AG04450 (cell line): ENCODE results near the gene HOXB9. TPM values are rescaled to one million over a fixed set of nuclear protein-coding genes. Genes with fewer than 3 reads are reported as not detected.

ENCODE experiments used
- CTCF ChIA-PET: fragments of 300-600, 350-600 bp; formaldehyde crosslinking; extraction: SDS; loops from one replicate; lab custom pipeline; 2022; ENCODE audit warnings: antibody characterized with exemption, inconsistent platforms; lab: Charles Lee
- POLR2A ChIA-PET: fragments of 350-600 bp; formaldehyde crosslinking; extraction: SDS; loops from one replicate; lab custom pipeline; 2021; ENCODE audit warnings: antibody characterized with exemption, inconsistent platforms; lab: Yijun Ruan, JAX
- DNase-seq: peaks from one replicate; pipeline ENCODE4 v3.0.0-alpha.2; 2011; ENCODE audit warnings: low read depth, low spot score
- H3K27ac ChIP-seq: one replicate; pipeline ENCODE4 v1.5.1; 2012; ENCODE audit warnings: low read depth, low read length, control low read depth
- H3K27me3 ChIP-seq: one replicate; pipeline ENCODE4 v1.6.0; 2012; ENCODE audit warnings: low read length; ENCODE audit not compliant: control insufficient read depth, insufficient read depth
- H3K4me3 ChIP-seq: 2 replicates; pipeline ENCODE4 v1.5.1; 2011; ENCODE audit warnings: mild to moderate bottlenecking, low read depth, low read length, control low read depth
- H3K9me3 ChIP-seq: 2 replicates; pipeline ENCODE4 v1.5.1; 2012; ENCODE audit warnings: low read length; ENCODE audit not compliant: control insufficient read depth, insufficient read depth
- polyA minus RNA-seq: library from RNA; depleted of rRNA, polyadenylated mRNA; stranded (reverse); fragments of >200 nt; gene quantifications from 2 replicates; pipeline ENCODE4 v1.2.3, GENCODE V29; 2011; rRNA and poly(A)+ RNA removed
- polyA plus RNA-seq: library from polyadenylated mRNA; depleted of rRNA; stranded (reverse); fragments of >200 nt; gene quantifications from 2 replicates; pipeline ENCODE4 v1.2.3, GENCODE V29; 2011; rRNA removed
- TF ChIP-seq, protein P1 (sequence below): IDR thresholded peaks from 2 replicates; pipeline ENCODE4 v1.5.1; 2011; ENCODE audit warnings: low read depth, low read length, control low read depth, inconsistent platforms

HOXB9 gene
- polyA plus RNA-seq (0.02 TPM in 1 of 2 replicates, not detected in the other), polyA minus RNA-seq (not detected in 2 replicates)

DNA sequence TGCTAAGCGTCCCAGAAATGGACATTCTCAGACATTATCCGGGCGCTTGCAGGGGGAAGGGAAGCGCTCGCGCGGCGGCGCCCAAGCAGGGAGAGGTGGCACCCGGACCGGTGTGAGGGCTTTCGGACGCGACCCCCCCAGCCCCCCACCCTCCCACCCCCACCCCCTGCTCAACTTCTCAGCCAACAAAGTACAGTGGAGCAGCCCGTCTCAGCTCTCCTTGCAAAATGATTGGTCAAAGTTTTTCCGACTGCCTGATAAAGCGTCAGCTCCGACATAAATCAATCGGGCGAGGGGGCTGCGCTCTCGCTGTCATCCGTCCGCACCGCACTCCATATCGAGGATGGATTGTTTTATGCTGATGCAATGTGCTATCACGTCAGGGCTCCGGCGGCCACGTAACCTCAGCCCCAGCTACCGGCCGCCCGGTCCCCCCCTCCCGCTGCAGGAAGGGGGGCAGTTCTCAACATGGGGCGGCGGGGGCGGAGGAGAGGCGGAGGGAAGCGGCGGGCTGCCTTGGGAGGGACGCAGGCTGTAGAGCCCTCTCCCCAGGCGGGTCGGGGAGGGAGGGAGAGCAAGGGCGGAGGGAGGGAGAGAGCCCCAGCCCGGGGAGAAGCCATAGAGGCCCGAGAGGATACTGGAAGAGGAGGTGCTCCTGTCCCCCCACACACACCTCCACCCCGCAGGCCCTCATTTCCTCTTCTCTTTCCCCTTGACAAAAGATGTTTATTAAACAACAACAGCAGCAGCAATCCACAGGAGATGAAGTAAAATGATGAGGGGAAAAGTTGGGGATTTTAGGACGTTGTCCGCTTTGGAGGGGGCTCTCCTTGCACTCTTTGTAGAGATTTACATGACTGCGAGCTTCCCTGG lies at the start of gene HOXB9:
Gene HOXB9, minus strand, starts transcription at position 114 of the 873 bp plus-strand sequence. Its CDS starts 89 bp downstream, at position 25.
- ChIA-PET POLR2A (interaction anchor here (0.6 kb wide), 1 partner anchor 152 kb away, joined by 4 read pairs; no protein-coding TSS in a partner anchor), CTCF (interaction anchor here (0.7 to 2.0 kb wide), 4 partner anchors 8 to 319 kb away, joined by 3 to 11 read pairs (median 4); no protein-coding TSS in a partner anchor)
- peak within 1 kb of the TSS; percentile 22 for H3K4me3 ChIP-seq
- no peak for DNase-seq
- peaks cover 7% of the 10 kb centered on the region; the same call in 1 of the 2 replicates for H3K9me3 ChIP-seq
- no peak within 1 kb of the TSS for H3K27ac ChIP-seq
- H3K27me3 ChIP-seq, result peaks cover 98% of the 10 kb centered on the region
- TF ChIP-seq, protein P1, sequence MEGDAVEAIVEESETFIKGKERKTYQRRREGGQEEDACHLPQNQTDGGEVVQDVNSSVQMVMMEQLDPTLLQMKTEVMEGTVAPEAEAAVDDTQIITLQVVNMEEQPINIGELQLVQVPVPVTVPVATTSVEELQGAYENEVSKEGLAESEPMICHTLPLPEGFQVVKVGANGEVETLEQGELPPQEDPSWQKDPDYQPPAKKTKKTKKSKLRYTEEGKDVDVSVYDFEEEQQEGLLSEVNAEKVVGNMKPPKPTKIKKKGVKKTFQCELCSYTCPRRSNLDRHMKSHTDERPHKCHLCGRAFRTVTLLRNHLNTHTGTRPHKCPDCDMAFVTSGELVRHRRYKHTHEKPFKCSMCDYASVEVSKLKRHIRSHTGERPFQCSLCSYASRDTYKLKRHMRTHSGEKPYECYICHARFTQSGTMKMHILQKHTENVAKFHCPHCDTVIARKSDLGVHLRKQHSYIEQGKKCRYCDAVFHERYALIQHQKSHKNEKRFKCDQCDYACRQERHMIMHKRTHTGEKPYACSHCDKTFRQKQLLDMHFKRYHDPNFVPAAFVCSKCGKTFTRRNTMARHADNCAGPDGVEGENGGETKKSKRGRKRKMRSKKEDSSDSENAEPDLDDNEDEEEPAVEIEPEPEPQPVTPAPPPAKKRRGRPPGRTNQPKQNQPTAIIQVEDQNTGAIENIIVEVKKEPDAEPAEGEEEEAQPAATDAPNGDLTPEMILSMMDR, result no peak

DNA sequence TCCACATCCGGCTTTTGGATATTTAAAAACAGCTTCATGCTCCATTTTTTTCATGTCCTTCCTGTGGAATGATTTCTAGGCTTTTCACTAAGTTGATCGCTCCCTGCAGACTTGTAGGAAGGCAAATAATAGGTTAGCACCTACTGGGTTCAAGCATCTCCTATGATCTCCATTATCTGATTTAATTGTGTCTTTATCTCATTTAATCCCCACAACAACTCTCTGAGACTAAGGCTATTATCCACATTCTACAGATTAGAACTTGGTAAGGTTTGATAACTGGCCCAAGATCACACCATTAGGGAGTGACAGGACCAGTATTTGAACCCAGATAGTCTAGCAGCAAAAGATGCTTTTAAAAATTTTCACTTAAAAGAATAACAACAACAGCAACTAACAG lies 46.2 kb upstream of the HOXB9 start:
- peaks cover 18% of the 10 kb centered on the region for H3K27me3 ChIP-seq
- ChIA-PET POLR2A (no interaction called here), CTCF (interaction anchor here (0.6 to 3.7 kb wide), 11 partner anchors 8 to 217 kb away, joined by 3 to 19 read pairs (median 6); no protein-coding TSS in a partner anchor)
- no peaks in the 10 kb centered on the region for H3K9me3 ChIP-seq
- TF ChIP-seq, protein P1, result no peak
- no peak for DNase-seq
- no peak overlapping the region for H3K27ac ChIP-seq
- no peak overlapping the region for H3K4me3 ChIP-seq

DNA sequence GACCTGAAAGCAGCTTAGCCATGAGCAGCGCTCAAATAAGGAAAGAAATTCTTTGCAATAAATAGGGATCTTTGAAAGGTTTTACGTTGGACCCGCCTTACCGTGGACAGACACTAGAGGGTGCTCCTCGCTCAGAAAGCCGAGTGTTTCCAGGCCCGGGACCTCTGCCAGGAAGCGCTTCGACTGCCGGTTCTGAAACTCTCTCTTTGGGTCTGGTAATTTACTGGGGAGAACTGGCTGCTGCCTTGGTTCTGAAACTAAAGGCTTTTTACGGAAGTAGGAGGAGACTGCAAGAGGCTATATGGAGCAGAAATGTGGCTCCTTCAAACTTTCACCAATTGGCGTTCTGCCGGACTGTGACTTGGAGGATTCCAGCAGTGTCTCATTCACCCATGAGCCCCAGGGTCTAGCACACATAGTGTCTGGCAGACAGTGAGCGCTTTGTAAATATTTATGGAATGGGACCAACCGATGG lies 45.6 kb upstream of the HOXB9 start:
- TF ChIP-seq, protein P1, result peak; percentile 94
- POLR2A ChIA-PET, result no interaction called here
- peak; percentile 32 for DNase-seq
- no peaks in the 10 kb centered on the region for H3K9me3 ChIP-seq
- CTCF ChIA-PET, result interaction anchor here (0.6 to 3.7 kb wide), 16 partner anchors 9 to 217 kb away, joined by 3 to 19 read pairs (median 6); no protein-coding TSS in a partner anchor
- H3K27ac ChIP-seq, result no peak overlapping the region
- H3K27me3 ChIP-seq, result peaks cover 13% of the 10 kb centered on the region
- peak overlapping the region; percentile 58 for H3K4me3 ChIP-seq

DNA sequence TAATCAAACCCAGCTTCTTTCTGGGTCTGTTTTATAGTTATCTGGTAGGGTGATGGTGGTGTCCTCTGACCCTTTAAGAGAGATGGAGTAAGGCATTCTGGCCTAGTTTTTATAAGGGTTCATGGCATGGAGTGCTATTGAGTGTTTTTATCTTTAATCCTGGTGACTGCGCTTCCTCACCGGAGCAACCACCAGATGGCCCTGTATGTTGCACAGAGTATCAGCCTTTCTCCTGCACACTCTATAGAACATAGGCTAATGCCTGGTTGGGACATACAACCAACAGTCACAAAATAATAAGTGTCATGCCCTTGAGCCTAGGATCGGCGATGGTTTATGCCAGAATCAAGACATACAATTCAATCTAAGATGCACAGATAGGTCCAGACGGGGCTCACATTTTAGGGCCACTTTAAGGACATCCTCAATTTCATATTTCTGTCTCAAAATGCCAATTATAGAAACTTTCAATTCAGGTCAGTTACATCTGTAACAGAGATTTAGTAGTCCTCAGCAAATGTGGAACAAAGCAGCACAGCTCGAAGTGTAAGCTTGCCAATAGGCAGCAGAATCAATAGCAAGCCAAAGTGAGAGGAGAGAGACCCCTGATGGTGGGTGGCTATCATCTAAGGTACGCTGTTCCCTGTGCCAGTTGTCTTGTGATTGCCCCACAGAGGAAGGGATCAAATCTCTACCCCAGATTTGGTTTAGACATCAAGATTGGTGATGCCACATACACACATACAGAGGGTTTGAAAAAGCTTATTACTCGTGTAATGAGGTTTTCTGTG lies 37.2 kb upstream of the HOXB9 start:
- Histone ChIP-seq H3K9me3 (no peaks in the 10 kb centered on the region), H3K27ac (no peak overlapping the region), H3K27me3 (peaks cover 24% of the 10 kb centered on the region), H3K4me3 (no peak overlapping the region)
- ChIA-PET CTCF (interaction anchor here (0.5 kb wide), 1 partner anchor 48 kb away, joined by 3 read pairs; the partner anchor contains the start of gene HOXB8), POLR2A (no interaction called here)
- no peak for DNase-seq
- TF ChIP-seq, protein P1, result no peak
